Measurements from ENCODE around the gene AARSD1. TPM values are rescaled to one million over a fixed set of nuclear protein-coding genes. Genes with fewer than 3 reads are reported as not detected.

The AARSD1 gene
- total RNA-seq, result 36.1 and 37.0 TPM in 2 replicates
- polyA plus RNA-seq, result 76.1 and 82.1 TPM in 2 replicates

GRCh38 chr17:42964161-42964932 lies at the start of gene AARSD1:
Gene AARSD1 (minus strand): TSS chr17:42964454. CDS start chr17:42964440, 14 bp downstream.
- DNase-seq (ENCODE audit: low read depth in 1 of 2, low spot score in 1 of 2), result peak; percentile 95
- Histone ChIP-seq H3K4me3 (peak within 1 kb of the TSS; percentile 47), H3K27me3 (no peaks in the 10 kb centered on the region), H3K9me3 (ENCODE audit: low read depth) (no peaks in the 10 kb centered on the region), H3K4me1 (ENCODE audit: low read depth) (peaks cover 5% of the 10 kb centered on the region), H3K27ac (peak within 1 kb of the TSS; percentile 91), H3K36me3 (peaks cover 14% of the 10 kb centered on the region)
- TF ChIP-seq CTCF (IDR thresholded peaks at IDR 0.05; ENCODE audit: low read depth, low read length), result no peak

GRCh38 chr17:43013296-43013695 lies 49.0 kb upstream of the AARSD1 start:
- Histone ChIP-seq H3K27ac (peak overlapping the region; percentile 81), H3K4me3 (no peak overlapping the region), H3K27me3 (no peaks in the 10 kb centered on the region), H3K4me1 (ENCODE audit: low read depth) (peaks cover 29% of the 10 kb centered on the region), H3K9me3 (ENCODE audit: low read depth) (no peaks in the 10 kb centered on the region), H3K36me3 (no peaks in the 10 kb centered on the region)
- no peak for DNase-seq (ENCODE audit: low read depth in 1 of 2, low spot score in 1 of 2)
- no peak for TF ChIP-seq CTCF (IDR thresholded peaks at IDR 0.05; ENCODE audit: low read depth, low read length)

- H3K27ac ChIP-seq, result peak overlapping the region; percentile 41
- no peaks in the 10 kb centered on the region for H3K36me3 ChIP-seq
- H3K4me3 ChIP-seq, result no peak overlapping the region
- H3K9me3 ChIP-seq (ENCODE audit: low read depth), result no peaks in the 10 kb centered on the region
- H3K27me3 ChIP-seq, result no peaks in the 10 kb centered on the region
- H3K4me1 ChIP-seq (ENCODE audit: low read depth), result peaks cover 22% of the 10 kb centered on the region
- DNase-seq (ENCODE audit: low read depth in 1 of 2, low spot score in 1 of 2), result peak in 1 of 2 donors; percentile 30
- TF ChIP-seq CTCF (IDR thresholded peaks at IDR 0.05; ENCODE audit: low read depth, low read length), result no peak
These were observed 47.6 kb upstream of the AARSD1 start for GRCh38 chr17:43011728-43012472.

GRCh38 chr17:43010667-43011308 lies 46.5 kb upstream of the AARSD1 start:
- Histone ChIP-seq H3K4me3 (no peak overlapping the region), H3K27ac (no peak overlapping the region), H3K9me3 (ENCODE audit: low read depth) (no peaks in the 10 kb centered on the region), H3K27me3 (no peaks in the 10 kb centered on the region), H3K4me1 (ENCODE audit: low read depth) (peaks cover 22% of the 10 kb centered on the region), H3K36me3 (no peaks in the 10 kb centered on the region)
- TF ChIP-seq CTCF (IDR thresholded peaks at IDR 0.05; ENCODE audit: low read depth, low read length), result no peak
- DNase-seq (ENCODE audit: low read depth in 1 of 2, low spot score in 1 of 2), result no peak

- peak within 1 kb of the TSS; percentile 74 for H3K27ac ChIP-seq
- H3K27me3 ChIP-seq, result no peaks in the 10 kb centered on the region
- H3K4me3 ChIP-seq, result peak within 1 kb of the TSS; percentile 21
- peaks cover 12% of the 10 kb centered on the region for H3K36me3 ChIP-seq
- TF ChIP-seq CTCF (IDR thresholded peaks at IDR 0.05; ENCODE audit: low read depth, low read length), result peak; percentile 38
- peaks cover 4% of the 10 kb centered on the region for H3K4me1 ChIP-seq (ENCODE audit: low read depth)
- peak; percentile 72 to 90 for DNase-seq (ENCODE audit: low read depth in 1 of 2, low spot score in 1 of 2)
- no peaks in the 10 kb centered on the region for H3K9me3 ChIP-seq (ENCODE audit: low read depth)
These were observed 42.6 kb upstream of the AARSD1 start, which contains the start of gene IFI35 for GRCh38 chr17:43006639-43007551. Gene IFI35 (plus strand): TSS chr17:43006784. CDS start chr17:43006948, 164 bp downstream.
